Pulmonary artery endothelial cell (primary cell): Measurements from ENCODE around the gene AMHR2. TPM values are rescaled to one million over a fixed set of nuclear protein-coding genes. Genes with fewer than 3 reads are reported as not detected.

ENCODE experiments used
- DNase-seq: peaks from one replicate; pipeline ENCODE4 v3.0.0-alpha.2; 2011; ENCODE audit warnings: low read depth, low spot score
- total RNA-seq: library from RNA; depleted of rRNA; stranded (reverse); fragments of >200 nt; gene quantifications from 2 replicates; pipeline ENCODE4 v1.2.3, GENCODE V29; 2014

AMHR2 gene
- total RNA-seq, 1 donor from 2014 or later = not detected

- DNase-seq = no peak
These were observed 55.7 kb downstream of the AMHR2 start for GRCh38 chr12:53479331-53479730.

- DNase-seq = no peak
These were observed 57.1 kb downstream of the AMHR2 start for GRCh38 chr12:53480491-53481442.

Other genes starting within 250 kb of the AMHR2 start
- gene ZNF740, start 243.1 kb upstream of the AMHR2 start, total RNA-seq = 14.1 and 16.9 TPM in 2 replicates
- 4.1 and 4.2 TPM in 2 replicates for gene CSAD, start 242.9 kb upstream of the AMHR2 start, total RNA-seq
- gene ITGB7, start 216.6 kb upstream of the AMHR2 start, total RNA-seq = 0.42 TPM in 1 of 2 replicates, not detected in the other
- gene RARG, start 191.6 kb upstream of the AMHR2 start, total RNA-seq = 4.2 and 7.4 TPM in 2 replicates
- gene ESPL1, start 155.6 kb upstream of the AMHR2 start, total RNA-seq = 6.7 and 14.6 TPM in 2 replicates
- gene PFDN5, start 128.3 kb upstream of the AMHR2 start, total RNA-seq = 382 and 446 TPM in 2 replicates
- gene MYG1, start 124.2 kb upstream of the AMHR2 start, total RNA-seq = 50.5 and 54.3 TPM in 2 replicates
- 36.7 and 44.2 TPM in 2 replicates for gene AAAS, start 102.2 kb upstream of the AMHR2 start, total RNA-seq
- not detected in 2 replicates for gene SP7, start 87.5 kb upstream of the AMHR2 start, total RNA-seq
- 27.4 and 44.1 TPM in 2 replicates for gene SP1, start 43.7 kb upstream of the AMHR2 start, total RNA-seq
- 24.3 and 26.2 TPM in 2 replicates for gene PRR13, start 17.9 kb downstream of the AMHR2 start, total RNA-seq
- 368 and 377 TPM in 2 replicates for gene PCBP2, start 28.2 kb downstream of the AMHR2 start, total RNA-seq
- 18.3 and 20.9 TPM in 2 replicates for gene MAP3K12, start 75.6 kb downstream of the AMHR2 start, total RNA-seq
- gene TARBP2, start 77.4 kb downstream of the AMHR2 start, total RNA-seq = 60.3 and 69.8 TPM in 2 replicates
- not detected in 2 replicates for gene NPFF, start 83.6 kb downstream of the AMHR2 start, total RNA-seq
- 10.5 and 12.1 TPM in 2 replicates for gene ATF7, start 202.5 kb downstream of the AMHR2 start, total RNA-seq